ENCODE data around the gene BICD2.

DNA sequence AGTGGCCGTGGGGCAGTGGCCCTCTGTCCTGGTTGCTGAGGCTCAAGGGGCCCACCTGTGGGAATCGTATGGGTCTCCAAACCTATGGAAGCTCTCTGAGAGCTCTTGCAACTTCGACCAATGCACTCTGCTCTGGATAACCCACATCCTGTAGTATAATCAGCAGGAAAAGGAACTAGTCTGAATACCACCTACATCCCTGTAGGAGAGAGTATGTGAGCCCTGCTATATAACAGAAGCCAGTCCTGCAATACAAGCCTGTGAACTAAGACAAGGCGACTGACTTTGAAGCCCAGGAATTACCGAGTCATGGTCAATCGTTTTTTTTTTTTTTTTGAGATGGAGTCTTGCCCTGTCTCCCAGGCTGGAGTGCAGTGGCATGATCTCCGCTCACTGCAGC lies 29.8 kb upstream of the BICD2 start:
- TF ChIP-seq ARNTL (CRISPR knock-in tag; IDR thresholded peaks at IDR 0.05; ENCODE audit: borderline replicate concordance, low read depth), result no peak
- TF ChIP-seq RARB (CRISPR knock-in tag; IDR thresholded peaks at IDR 0.05), result no peak
- TF ChIP-seq TSHZ2 (CRISPR knock-in tag; IDR thresholded peaks at IDR 0.05), result no peak
- TF ChIP-seq ZC3H10 (CRISPR knock-in tag; IDR thresholded peaks at IDR 0.05), result no peak
- no peak for TF ChIP-seq ZNF8 (CRISPR knock-in tag; IDR thresholded peaks at IDR 0.05)
- TF ChIP-seq, protein P1, sequence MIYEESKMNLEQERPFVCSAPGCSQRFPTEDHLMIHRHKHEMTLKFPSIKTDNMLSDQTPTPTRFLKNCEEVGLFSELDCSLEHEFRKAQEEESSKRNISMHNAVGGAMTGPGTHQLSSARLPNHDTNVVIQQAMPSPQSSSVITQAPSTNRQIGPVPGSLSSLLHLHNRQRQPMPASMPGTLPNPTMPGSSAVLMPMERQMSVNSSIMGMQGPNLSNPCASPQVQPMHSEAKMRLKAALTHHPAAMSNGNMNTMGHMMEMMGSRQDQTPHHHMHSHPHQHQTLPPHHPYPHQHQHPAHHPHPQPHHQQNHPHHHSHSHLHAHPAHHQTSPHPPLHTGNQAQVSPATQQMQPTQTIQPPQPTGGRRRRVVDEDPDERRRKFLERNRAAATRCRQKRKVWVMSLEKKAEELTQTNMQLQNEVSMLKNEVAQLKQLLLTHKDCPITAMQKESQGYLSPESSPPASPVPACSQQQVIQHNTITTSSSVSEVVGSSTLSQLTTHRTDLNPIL (CRISPR knock-in tag; IDR thresholded peaks at IDR 0.05; ENCODE audit: low read depth), result no peak
- TF ChIP-seq BACH2 (CRISPR knock-in tag; IDR thresholded peaks at IDR 0.05; ENCODE audit: borderline replicate concordance), result no peak
- TF ChIP-seq, protein P2, sequence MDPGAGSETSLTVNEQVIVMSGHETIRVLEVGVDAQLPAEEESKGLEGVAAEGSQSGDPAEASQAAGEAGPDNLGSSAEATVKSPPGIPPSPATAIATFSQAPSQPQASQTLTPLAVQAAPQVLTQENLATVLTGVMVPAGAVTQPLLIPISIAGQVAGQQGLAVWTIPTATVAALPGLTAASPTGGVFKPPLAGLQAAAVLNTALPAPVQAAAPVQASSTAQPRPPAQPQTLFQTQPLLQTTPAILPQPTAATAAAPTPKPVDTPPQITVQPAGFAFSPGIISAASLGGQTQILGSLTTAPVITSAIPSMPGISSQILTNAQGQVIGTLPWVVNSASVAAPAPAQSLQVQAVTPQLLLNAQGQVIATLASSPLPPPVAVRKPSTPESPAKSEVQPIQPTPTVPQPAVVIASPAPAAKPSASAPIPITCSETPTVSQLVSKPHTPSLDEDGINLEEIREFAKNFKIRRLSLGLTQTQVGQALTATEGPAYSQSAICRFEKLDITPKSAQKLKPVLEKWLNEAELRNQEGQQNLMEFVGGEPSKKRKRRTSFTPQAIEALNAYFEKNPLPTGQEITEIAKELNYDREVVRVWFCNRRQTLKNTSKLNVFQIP (CRISPR knock-in tag; IDR thresholded peaks at IDR 0.05; ENCODE audit: borderline replicate concordance, low read depth), result no peak
- TF ChIP-seq, protein P3, sequence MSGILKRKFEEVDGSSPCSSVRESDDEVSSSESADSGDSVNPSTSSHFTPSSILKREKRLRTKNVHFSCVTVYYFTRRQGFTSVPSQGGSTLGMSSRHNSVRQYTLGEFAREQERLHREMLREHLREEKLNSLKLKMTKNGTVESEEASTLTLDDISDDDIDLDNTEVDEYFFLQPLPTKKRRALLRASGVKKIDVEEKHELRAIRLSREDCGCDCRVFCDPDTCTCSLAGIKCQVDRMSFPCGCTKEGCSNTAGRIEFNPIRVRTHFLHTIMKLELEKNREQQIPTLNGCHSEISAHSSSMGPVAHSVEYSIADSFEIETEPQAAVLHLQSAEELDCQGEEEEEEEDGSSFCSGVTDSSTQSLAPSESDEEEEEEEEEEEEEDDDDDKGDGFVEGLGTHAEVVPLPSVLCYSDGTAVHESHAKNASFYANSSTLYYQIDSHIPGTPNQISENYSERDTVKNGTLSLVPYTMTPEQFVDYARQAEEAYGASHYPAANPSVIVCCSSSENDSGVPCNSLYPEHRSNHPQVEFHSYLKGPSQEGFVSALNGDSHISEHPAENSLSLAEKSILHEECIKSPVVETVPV (CRISPR knock-in tag; IDR thresholded peaks at IDR 0.05), result no peak
- TF ChIP-seq PATZ1 (CRISPR knock-in tag; IDR thresholded peaks at IDR 0.05; ENCODE audit: borderline replicate concordance), result no peak

All from SK-N-SH treated with all-trans-retinoic acid at 6 μM for 48 hours (cell line).